ENCODE data around the gene SLC34A1. TPM values are rescaled to one million over a fixed set of nuclear protein-coding genes. Genes with fewer than 3 reads are reported as not detected.

The SLC34A1 gene
- total RNA-seq, 3 donors from 2014 or later, result not detected

DNA sequence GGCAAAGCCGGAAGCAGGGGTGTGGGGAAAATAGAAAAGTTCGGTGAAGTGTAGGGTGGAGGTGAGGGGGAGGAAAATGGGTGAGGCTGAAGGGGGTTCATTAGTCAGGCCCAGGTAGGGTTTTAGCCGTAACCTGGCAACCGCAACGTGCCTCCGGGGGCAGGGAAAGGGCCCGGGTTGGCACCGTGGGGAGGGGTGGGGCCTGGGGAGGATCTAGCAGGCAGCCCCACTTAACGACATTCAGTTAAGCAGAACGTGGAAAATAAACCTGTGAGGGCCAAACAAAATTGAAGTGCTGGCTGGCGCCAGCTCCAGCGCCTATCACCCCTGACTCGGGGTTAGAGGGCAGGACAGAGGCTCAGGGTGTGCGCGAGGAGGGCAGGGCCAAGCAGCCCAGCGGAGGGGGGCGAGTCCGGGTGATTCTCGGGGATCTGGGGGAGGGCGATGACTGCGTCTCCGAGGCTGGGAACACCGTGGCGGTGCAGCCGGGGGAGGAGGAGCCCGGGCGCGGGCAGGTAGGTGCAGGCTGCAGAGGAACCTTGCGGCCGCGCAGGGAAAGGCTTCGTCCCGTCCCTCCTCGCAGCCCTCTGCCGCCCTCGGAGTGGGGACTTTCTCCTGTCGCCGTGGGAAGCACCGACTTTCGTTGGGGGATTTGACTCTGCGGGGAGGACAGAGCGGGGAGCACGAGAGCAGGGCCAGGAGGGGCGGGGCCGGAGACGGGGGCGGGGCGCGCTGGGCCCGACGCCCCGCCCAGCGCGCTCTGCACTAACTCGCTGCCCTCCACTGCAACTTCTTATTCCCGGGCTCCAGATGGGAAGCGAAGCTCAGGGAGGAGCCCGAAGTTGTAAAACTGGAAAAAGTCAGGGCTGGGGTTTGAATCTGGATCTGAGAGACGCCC lies 21.4 kb upstream of the SLC34A1 start:
- intact Hi-C loops (cut with DNase I, micrococcal nuclease), result loop anchor here in 1 of 2 donors (10.0 kb wide), 1 partner anchor 48 kb away; the partner anchor contains the start of gene MXD3
- Histone ChIP-seq H3K4me3 (peak overlapping the region; percentile 3), H3K36me3 (ENCODE audit: low read depth) (no peaks in the 10 kb centered on the region), H3K9me3 (no peaks in the 10 kb centered on the region), H3K4me1 (ENCODE audit: low read depth) (peaks cover 40% of the 10 kb centered on the region)
- DNase-seq, result peak; percentile 85 to 87 (median 86)
- ATAC-seq, result peak; percentile 80
- TF ChIP-seq, protein P1, sequence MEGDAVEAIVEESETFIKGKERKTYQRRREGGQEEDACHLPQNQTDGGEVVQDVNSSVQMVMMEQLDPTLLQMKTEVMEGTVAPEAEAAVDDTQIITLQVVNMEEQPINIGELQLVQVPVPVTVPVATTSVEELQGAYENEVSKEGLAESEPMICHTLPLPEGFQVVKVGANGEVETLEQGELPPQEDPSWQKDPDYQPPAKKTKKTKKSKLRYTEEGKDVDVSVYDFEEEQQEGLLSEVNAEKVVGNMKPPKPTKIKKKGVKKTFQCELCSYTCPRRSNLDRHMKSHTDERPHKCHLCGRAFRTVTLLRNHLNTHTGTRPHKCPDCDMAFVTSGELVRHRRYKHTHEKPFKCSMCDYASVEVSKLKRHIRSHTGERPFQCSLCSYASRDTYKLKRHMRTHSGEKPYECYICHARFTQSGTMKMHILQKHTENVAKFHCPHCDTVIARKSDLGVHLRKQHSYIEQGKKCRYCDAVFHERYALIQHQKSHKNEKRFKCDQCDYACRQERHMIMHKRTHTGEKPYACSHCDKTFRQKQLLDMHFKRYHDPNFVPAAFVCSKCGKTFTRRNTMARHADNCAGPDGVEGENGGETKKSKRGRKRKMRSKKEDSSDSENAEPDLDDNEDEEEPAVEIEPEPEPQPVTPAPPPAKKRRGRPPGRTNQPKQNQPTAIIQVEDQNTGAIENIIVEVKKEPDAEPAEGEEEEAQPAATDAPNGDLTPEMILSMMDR (IDR thresholded peaks at IDR 0.05), result no peak

DNA sequence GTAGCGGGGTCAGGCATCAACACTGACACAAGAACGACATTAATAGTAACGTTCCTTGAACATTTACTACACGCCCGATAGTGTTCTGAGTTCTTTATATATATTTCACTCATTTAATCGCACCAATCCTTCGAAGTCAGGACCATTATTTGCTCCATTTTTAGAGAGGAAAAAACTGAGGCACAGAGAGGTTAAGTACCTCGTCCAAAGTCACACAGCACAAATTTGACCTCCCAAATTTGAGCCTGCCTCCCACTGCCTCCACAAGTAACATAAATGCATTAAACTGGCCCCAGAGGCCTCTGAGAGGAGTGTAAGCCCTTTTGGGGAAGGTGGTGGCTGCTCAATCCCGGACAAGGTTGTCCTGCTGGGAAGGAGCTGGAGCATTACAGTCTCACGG lies 20.7 kb upstream of the SLC34A1 start:
- no peak overlapping the region for H3K4me3 ChIP-seq
- ATAC-seq, result no peak
- peaks cover 33% of the 10 kb centered on the region for H3K4me1 ChIP-seq (ENCODE audit: low read depth)
- peak in 1 of 3 donors; percentile 11 for DNase-seq
- H3K36me3 ChIP-seq (ENCODE audit: low read depth), result no peaks in the 10 kb centered on the region
- no peaks in the 10 kb centered on the region for H3K9me3 ChIP-seq
- TF ChIP-seq, protein P1 (IDR thresholded peaks at IDR 0.05), result no peak
- intact Hi-C loops (cut with DNase I, micrococcal nuclease), result loop anchor here in 1 of 2 donors (10.0 kb wide), 1 partner anchor 49 kb away; the partner anchor contains the start of gene MXD3

DNA sequence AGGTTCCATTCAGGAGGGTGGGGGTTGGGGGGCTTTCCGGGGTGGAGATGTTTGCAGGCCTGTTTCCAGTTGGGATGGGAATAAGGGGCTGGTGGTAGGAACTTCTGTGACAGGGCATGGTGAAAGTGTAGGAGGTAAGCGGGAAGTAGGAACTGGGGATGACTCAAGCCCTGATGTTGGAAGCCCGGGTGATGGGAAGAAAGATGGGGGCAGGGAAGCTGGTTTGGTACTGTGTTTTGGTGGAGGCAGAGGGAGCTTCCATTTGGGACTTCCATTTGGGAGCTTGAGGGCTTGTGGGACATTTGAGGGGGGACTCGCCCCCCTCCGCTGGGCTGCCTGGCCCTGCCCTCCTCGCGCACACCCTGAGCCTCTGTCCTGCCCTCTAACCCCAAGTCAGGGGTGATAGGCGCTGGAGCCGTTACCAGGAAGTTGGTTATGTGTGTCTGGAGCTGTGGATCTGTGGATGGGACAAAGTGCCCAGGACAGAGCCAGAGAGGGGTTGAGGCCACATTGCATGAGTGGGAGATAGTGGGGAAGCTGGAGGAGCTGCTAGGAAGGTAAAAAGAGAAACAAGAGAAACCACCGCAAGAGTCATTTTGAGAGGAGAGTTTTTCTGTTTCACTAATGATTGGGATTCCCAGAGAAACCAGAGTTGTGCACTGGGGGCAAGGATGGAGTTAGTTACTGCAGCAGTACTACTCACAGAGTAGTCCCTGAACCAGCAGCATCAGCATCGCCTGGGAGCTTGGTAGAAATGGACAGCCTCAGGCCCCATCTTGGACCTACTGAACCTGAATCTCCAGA lies 19.9 kb upstream of the SLC34A1 start:
- Histone ChIP-seq H3K9me3 (no peaks in the 10 kb centered on the region), H3K36me3 (ENCODE audit: low read depth) (no peaks in the 10 kb centered on the region), H3K4me3 (no peak overlapping the region), H3K4me1 (ENCODE audit: low read depth) (peaks cover 29% of the 10 kb centered on the region)
- DNase-seq, result peak in 2 of 3 donors; percentile 23 to 41
- intact Hi-C loops (cut with DNase I, micrococcal nuclease), result loop anchor here in 1 of 2 donors (10.0 kb wide), 1 partner anchor 50 kb away; the partner anchor contains the start of gene MXD3
- TF ChIP-seq, protein P1 (IDR thresholded peaks at IDR 0.05), result no peak
- no peak for ATAC-seq

DNA sequence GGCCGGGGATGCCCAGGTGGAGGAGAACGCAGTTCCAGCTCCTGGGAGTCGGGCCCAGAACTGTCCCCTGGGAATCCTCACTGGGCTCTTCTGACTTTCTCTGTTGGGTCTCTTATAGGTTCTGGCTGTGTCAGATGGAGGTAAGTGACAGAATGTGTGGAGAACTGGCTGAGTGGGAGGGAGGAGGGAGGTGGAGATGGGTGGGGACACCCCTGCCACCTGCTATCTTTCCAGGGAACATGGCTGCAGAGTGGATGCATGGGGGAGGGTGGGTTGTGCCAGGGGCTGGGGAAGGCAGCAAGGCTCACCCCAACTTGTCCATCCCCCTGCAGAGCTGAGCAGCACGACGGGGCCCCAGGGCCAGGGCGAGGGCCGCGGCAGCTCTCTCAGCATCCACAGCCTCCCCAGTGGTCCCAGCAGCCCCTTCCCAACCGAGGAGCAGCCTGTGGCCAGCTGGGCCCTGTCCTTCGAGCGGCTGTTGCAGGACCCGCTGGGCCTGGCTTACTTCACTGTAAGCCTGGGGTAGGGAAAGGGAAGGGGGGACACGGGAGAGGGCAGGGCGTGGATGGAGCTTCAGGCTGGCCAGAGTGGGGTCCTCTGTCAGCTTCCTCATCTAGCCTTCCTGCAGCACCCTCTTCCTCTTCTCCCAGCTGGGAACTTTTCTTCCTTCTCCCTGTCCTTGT lies 18.2 kb upstream of the SLC34A1 start:
- no peak overlapping the region for H3K4me3 ChIP-seq
- DNase-seq, result peak in 1 of 3 donors; percentile 58
- no peaks in the 10 kb centered on the region for H3K36me3 ChIP-seq (ENCODE audit: low read depth)
- TF ChIP-seq, protein P1 (IDR thresholded peaks at IDR 0.05), result no peak
- intact Hi-C loops (cut with DNase I, micrococcal nuclease), result loop anchor here in 1 of 2 donors (10.0 kb wide), 1 partner anchor 51 kb away; the partner anchor contains the start of gene MXD3
- peaks cover 34% of the 10 kb centered on the region for H3K4me1 ChIP-seq (ENCODE audit: low read depth)
- H3K9me3 ChIP-seq, result no peaks in the 10 kb centered on the region
- ATAC-seq, result no peak

All from mucosa of descending colon (tissue), 3 donors.